ENCODE measurements around the gene SSBP1. TPM values are rescaled to one million over a fixed set of nuclear protein-coding genes. Genes with fewer than 3 reads are reported as not detected.

Gene SSBP1
- total RNA-seq: 99.7 and 156 TPM in 2 replicates

GRCh38 chr7:141737836-141738591 lies at the start of gene SSBP1:
TSS of gene SSBP1 (plus strand) at chr7:141738358. CDS start at chr7:141739167, 809 bp downstream.

GRCh38 chr7:141702047-141702567 lies 36.1 kb upstream of the SSBP1 start, which contains the start of gene DENND11:
TSS of gene DENND11 (minus strand) at chr7:141702166. CDS start at chr7:141702153, 13 bp downstream.

GRCh38 chr7:141708351-141708750 lies 29.8 kb upstream of the SSBP1 start, which contains the start of gene WEE2:
TSS of gene WEE2 (plus strand) at chr7:141708353. CDS start at chr7:141708759, 406 bp downstream.

GRCh38 chr7:141763797-141764196 lies 25.6 kb downstream of the SSBP1 start, which contains the start of gene TAS2R3:
TSS of gene TAS2R3 (plus strand) at chr7:141764097. CDS start at chr7:141764159, 62 bp downstream.

GRCh38 chr7:141776374-141776773 lies 38.2 kb downstream of the SSBP1 start, which contains the start of gene TAS2R4:
TSS of gene TAS2R4 (plus strand) at chr7:141776674. CDS start at chr7:141778489, 1,815 bp downstream.

GRCh38 chr7:141789917-141790316 lies 51.8 kb downstream of the SSBP1 start, which contains the start of gene TAS2R5:
TSS of gene TAS2R5 (plus strand) at chr7:141790217. CDS start at chr7:141790362, 145 bp downstream.

Other genes with a start within 250 kb of the SSBP1 start
- gene AGK, start 186.9 kb upstream of the SSBP1 start, total RNA-seq: 20.3 and 20.6 TPM in 2 replicates
- 81.2 and 129 TPM in 2 replicates for gene DENND11, start 36.2 kb upstream of the SSBP1 start, total RNA-seq
- gene WEE2, start 30.0 kb upstream of the SSBP1 start, total RNA-seq: under 0.01 and 0.11 TPM in 2 replicates
- 0.33 and 0.77 TPM in 2 replicates for gene TAS2R3, start 25.7 kb downstream of the SSBP1 start, total RNA-seq
- gene TAS2R4, start 38.3 kb downstream of the SSBP1 start, total RNA-seq: 0.33 and 0.86 TPM in 2 replicates
- 0.11 and 0.52 TPM in 2 replicates for gene TAS2R5, start 51.9 kb downstream of the SSBP1 start, total RNA-seq
- gene PRSS37, start 103.1 kb downstream of the SSBP1 start, total RNA-seq: not detected in 2 replicates
- not detected in 2 replicates for gene OR9A4, start 178.0 kb downstream of the SSBP1 start, total RNA-seq
- gene CLEC5A, start 208.6 kb downstream of the SSBP1 start, total RNA-seq: not detected in 2 replicates
- not detected in 2 replicates for gene TAS2R38, start 235.4 kb downstream of the SSBP1 start, total RNA-seq

All from dermis lymphatic vessel endothelial cell (primary cell).